IPS-18a (cell line): ENCODE measurements around the gene VDR.
"Not testable (repeated sequence)": the region's sequence is repeated elsewhere in the genome, so short reads cannot be mapped to it uniquely, and the experiment has no call there.

Experiments used
- H3K27ac ChIP-seq: one replicate; pipeline ENCODE4 v1.5.1; 2013; ENCODE audit warnings: low read length
- H3K27me3 ChIP-seq: one replicate; pipeline ENCODE4 v1.6.1; 2013; ENCODE audit warnings: mild to moderate bottlenecking, low read length; ENCODE audit not compliant: control insufficient read depth, insufficient read depth
- H3K36me3 ChIP-seq: one replicate; pipeline ENCODE4 v1.6.1; 2013; ENCODE audit warnings: low read depth, low read length; ENCODE audit not compliant: control insufficient read depth
- H3K4me1 ChIP-seq: one replicate; pipeline ENCODE4 v1.6.1; 2013; ENCODE audit warnings: low read depth, low read length; ENCODE audit not compliant: control insufficient read depth
- H3K4me3 ChIP-seq: one replicate; pipeline ENCODE4 v1.5.1; 2013; ENCODE audit warnings: low read length
- H3K9ac ChIP-seq: one replicate; pipeline ENCODE4 v1.6.1; 2013; ENCODE audit warnings: mild to moderate bottlenecking, low read length, moderate library complexity
- H3K9me3 ChIP-seq: one replicate; pipeline ENCODE4 v1.6.1; 2013; ENCODE audit warnings: low read depth, low read length; ENCODE audit not compliant: control insufficient read depth

The VDR gene

DNA sequence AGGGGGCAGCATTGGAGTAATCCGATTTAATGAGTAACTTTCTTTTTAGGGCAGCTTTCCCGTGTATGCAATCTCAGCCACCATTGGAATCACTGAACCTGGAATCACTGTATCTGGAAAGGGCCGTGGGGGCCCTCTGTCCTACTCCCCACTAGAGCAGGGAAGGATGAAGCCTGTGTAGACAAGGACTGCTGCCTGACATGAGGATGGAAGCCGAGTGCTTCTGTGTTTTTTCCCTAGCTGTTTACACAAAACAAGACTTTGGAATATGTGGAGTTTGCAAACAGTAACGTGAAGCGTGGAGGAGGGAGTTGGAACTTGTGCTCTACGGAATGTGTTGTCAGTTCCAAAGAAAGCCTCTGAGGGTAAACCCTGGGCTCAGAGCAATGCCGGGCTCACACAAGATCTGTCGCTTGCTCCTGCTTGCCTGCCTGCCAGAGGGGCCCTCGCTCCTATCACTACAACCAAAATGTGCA lies 52.7 kb downstream of the VDR start:
- H3K36me3 ChIP-seq: no peaks in the 10 kb centered on the region
- no peaks in the 10 kb centered on the region for H3K27me3 ChIP-seq
- no peak overlapping the region for H3K9ac ChIP-seq
- no peak overlapping the region for H3K27ac ChIP-seq
- no peaks in the 10 kb centered on the region for H3K9me3 ChIP-seq
- H3K4me3 ChIP-seq: no peak overlapping the region
- peaks cover 3% of the 10 kb centered on the region for H3K4me1 ChIP-seq

- H3K4me3 ChIP-seq: no peak overlapping the region
- no peaks in the 10 kb centered on the region for H3K36me3 ChIP-seq
- no peaks in the 10 kb centered on the region for H3K27me3 ChIP-seq
- no peaks in the 10 kb centered on the region for H3K9me3 ChIP-seq
- no peak overlapping the region for H3K27ac ChIP-seq
- H3K4me1 ChIP-seq: peaks cover 3% of the 10 kb centered on the region
- no peak overlapping the region for H3K9ac ChIP-seq
Measured at GRCh38 chr12:47851303-47851952, 53.4 kb downstream of the VDR start.

DNA sequence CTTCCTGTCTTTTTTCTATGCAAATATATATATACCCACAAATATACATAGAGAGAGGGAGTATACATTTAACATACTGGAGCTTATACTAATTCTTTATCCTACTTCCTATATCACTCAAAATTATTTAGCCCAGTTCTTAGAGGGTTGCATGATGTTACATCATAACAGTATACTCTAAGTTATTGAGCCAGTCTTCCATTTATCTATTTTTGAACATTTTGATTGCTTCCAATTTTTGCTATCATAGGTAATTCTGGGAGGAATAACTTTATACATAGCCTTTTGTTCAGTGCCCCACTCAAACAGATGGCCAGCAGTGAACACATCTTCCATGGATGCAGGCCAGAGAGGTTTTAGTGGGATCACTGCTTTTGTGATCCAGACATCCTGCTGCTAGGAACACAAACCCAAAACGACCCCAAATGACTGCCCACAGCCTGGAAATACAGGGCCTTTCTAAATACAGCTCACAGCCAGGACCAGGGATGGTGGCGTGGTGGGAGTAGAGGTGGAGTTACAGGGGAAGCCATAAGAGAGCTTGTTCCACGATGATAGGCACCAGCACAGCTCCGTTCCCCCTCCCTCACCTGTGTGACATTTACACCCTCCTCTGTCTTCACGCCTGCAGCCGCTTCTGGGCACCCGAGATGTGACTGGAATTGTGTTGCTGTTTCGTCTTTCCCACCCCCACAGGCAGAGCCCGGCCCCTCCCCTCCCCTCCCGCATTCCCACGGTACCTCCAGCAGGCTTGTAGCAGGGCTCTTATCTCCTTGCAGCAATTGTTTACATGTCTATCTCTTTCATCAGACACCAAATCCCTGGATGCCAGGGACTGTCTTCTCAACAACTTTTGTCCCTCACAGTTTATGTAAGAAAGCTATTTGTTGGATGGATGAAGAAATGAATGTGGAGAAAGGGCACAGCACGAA lies 54.4 kb downstream of the VDR start:
- Histone ChIP-seq H3K4me1 (peaks cover 3% of the 10 kb centered on the region), H3K9ac (no peak overlapping the region), H3K9me3 (no peaks in the 10 kb centered on the region), H3K4me3 (no peak overlapping the region), H3K27ac (no peak overlapping the region), H3K27me3 (no peaks in the 10 kb centered on the region), H3K36me3 (no peaks in the 10 kb centered on the region)

DNA sequence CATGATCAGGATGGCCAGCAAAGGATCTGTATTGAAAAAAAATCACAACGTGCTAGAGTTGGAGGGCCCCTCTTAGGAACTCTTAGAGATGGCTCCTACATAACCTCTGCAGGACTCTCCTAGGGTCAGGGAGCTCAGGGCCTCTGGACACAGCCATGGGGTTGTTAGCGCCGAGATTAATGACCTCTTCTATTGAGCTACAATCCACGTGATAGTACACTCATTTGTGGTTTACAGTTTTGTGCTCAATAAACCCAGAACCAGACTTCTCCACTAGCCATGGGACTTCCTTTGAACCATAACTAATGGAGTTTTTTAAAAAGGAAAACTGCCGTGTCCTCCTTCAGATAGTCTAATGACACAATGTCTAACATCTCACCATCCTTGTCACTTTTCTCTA lies 55.5 kb downstream of the VDR start:
- Histone ChIP-seq H3K9ac (no peak overlapping the region), H3K27ac (no peak overlapping the region), H3K27me3 (no peaks in the 10 kb centered on the region), H3K36me3 (no peaks in the 10 kb centered on the region), H3K4me3 (no peak overlapping the region), H3K9me3 (no peaks in the 10 kb centered on the region), H3K4me1 (peaks cover 3% of the 10 kb centered on the region)

GRCh38 chr12:47848853-47849252 lies 55.9 kb downstream of the VDR start:
- Histone ChIP-seq H3K9me3 (no peaks in the 10 kb centered on the region), H3K4me3 (no peak overlapping the region), H3K9ac (no peak overlapping the region), H3K36me3 (no peaks in the 10 kb centered on the region), H3K4me1 (peaks cover 4% of the 10 kb centered on the region), H3K27ac (no peak overlapping the region), H3K27me3 (no peaks in the 10 kb centered on the region)

DNA sequence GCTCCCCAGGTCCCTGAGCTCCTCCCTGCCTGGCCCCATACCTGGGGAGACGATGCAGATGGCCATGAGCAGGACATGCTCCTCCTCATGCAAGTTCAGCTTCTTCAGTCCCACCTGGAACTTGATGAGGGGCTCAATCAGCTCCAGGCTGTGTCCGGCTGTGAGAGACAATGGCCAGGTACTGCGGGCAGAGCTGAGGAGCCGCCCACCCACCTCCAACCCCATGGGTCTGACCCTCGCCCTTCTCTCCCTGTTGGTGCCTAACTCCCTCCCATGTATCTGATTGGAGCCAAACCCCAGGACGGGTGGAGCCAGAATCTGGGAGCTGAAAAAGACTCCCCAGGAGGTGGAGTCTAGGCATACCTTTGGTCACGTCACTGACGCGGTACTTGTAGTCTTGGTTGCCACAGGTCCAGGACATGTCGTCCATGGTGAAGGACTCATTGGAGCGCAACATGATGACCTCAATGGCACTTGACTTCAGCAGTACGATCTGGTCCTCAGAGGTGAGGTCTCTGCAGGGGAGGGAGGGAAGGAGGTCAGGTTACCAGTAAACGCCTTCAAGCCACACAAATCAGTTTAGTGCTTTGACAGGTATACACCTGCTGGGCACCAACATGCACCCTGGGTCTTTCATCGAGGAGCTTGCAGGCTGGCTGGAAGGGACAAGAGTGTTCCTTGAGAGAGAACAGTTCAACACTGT lies 58.3 kb downstream of the VDR start:
- H3K27ac ChIP-seq: no peak overlapping the region
- H3K36me3 ChIP-seq: no peaks in the 10 kb centered on the region
- H3K4me3 ChIP-seq: no peak overlapping the region
- H3K4me1 ChIP-seq: peaks cover 7% of the 10 kb centered on the region
- no peaks in the 10 kb centered on the region for H3K27me3 ChIP-seq
- H3K9me3 ChIP-seq: no peaks in the 10 kb centered on the region
- H3K9ac ChIP-seq: no peak overlapping the region

- Histone ChIP-seq H3K9ac (no peak overlapping the region), H3K4me3 (no peak overlapping the region), H3K27ac (no peak overlapping the region), H3K4me1 (peaks cover 3% of the 10 kb centered on the region), H3K36me3 (no peaks in the 10 kb centered on the region), H3K27me3 (no peaks in the 10 kb centered on the region), H3K9me3 (no peaks in the 10 kb centered on the region)
Measured at GRCh38 chr12:47845081-47845480, 59.7 kb downstream of the VDR start.

DNA sequence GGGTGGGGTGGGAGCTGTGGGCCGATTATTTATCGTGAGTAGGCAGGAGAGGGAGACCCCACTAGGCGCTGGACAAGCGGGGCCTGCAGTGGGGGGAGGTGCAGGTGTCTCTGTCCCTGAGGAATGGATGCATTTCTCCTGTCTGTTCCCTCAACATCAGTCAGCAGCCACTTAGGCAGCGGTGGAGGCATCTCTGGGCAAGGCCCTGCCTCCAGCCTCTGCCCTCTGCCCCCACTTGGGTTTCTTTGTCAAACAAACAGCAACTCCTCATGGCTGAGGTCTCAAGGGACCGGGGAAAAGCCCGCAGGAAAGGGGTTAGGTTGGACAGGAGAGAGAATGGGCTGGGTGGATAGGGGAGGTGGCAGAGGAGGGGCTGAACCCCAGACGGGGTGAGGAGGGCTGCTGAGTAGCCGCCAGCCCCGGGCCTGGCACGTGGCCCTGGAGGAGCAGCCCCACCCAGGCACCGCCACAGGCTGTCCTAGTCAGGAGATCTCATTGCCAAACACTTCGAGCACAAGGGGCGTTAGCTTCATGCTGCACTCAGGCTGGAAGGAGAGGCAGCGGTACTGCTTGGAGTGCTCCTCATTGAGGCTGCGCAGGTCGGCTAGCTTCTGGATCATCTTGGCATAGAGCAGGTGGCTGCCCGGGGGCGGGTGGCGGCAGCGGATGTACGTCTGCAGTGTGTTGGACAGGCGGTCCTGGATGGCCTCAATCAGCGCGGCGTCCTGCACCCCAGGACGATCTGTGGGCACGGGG lies 60.4 kb downstream of the VDR start:
- no peak overlapping the region for H3K27ac ChIP-seq
- H3K4me1 ChIP-seq: peaks cover 3% of the 10 kb centered on the region
- H3K4me3 ChIP-seq: no peak overlapping the region
- no peaks in the 10 kb centered on the region for H3K27me3 ChIP-seq
- H3K9ac ChIP-seq: no peak overlapping the region
- no peaks in the 10 kb centered on the region for H3K9me3 ChIP-seq
- H3K36me3 ChIP-seq: no peaks in the 10 kb centered on the region

DNA sequence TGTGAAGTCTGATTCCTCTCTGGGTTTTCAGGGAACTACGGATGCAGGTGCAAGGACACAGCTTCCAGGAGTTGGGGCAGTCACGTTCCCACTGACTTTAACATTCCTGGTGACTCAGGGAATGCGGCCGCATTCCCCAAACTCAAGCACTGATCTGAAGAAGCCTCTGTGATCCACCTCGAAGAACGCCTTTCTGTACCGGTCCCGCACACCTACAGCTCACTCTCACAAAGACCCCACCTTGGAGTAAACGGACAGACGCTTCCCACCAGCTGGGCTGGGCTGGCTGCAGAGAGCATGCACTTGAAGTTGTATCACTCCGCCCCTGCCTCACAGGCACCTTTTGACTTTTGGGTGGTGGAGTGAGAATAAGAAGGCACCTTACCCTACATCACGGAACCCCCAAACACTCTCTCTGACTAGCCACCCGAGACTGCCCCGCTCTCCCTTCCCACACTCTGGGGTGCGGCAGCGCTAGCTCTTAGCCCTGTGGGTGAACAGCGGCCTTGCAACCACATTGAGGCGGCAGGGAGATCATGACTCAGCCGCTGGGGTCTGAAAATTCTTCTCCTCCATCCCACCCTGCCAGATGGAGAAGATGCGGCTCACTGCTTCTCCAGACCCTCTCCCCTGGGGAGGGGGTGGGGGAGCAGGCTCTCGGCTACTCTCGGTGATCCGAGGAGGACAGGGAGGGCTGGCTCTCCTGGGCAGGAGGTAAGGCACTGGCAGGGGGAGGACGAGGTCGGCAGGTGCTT lies 61.4 kb downstream of the VDR start:
- no peak overlapping the region for H3K9ac ChIP-seq
- H3K4me1 ChIP-seq: peaks cover 4% of the 10 kb centered on the region
- no peak overlapping the region for H3K4me3 ChIP-seq
- no peaks in the 10 kb centered on the region for H3K27me3 ChIP-seq
- H3K9me3 ChIP-seq: no peaks in the 10 kb centered on the region
- no peak overlapping the region for H3K27ac ChIP-seq
- no peaks in the 10 kb centered on the region for H3K36me3 ChIP-seq

- H3K27ac ChIP-seq, H3K4me3 ChIP-seq, H3K4me1 ChIP-seq, H3K36me3 ChIP-seq, H3K9me3 ChIP-seq, H3K9ac ChIP-seq, H3K27me3 ChIP-seq: not testable (repeated sequence)
Measured at GRCh38 chr12:47842543-47842942, 62.3 kb downstream of the VDR start.
